NB4 (cell line): Measurements from ENCODE around the gene TMIE.

Experiments
- MAX ChIP-seq: IDR thresholded peaks from 2 replicates; pipeline ENCODE4 v1.6.1; 2011; ENCODE audit warnings: low read depth, low read length
- MYC ChIP-seq: IDR thresholded peaks from 2 replicates; pipeline ENCODE4 v1.6.1; 2011; ENCODE audit warnings: low read depth, low read length
- POLR2A ChIP-seq: IDR thresholded peaks from 2 replicates; pipeline ENCODE4 v1.6.1; 2011; ENCODE audit warnings: mild to moderate bottlenecking; ENCODE audit not compliant: insufficient read length; ENCODE audit errors: extremely low read depth
- TF ChIP-seq, protein P1 (sequence below): IDR thresholded peaks from one replicate; pipeline ENCODE4 v1.5.1; 2012; ENCODE audit warnings: low read depth, low read length

DNA sequence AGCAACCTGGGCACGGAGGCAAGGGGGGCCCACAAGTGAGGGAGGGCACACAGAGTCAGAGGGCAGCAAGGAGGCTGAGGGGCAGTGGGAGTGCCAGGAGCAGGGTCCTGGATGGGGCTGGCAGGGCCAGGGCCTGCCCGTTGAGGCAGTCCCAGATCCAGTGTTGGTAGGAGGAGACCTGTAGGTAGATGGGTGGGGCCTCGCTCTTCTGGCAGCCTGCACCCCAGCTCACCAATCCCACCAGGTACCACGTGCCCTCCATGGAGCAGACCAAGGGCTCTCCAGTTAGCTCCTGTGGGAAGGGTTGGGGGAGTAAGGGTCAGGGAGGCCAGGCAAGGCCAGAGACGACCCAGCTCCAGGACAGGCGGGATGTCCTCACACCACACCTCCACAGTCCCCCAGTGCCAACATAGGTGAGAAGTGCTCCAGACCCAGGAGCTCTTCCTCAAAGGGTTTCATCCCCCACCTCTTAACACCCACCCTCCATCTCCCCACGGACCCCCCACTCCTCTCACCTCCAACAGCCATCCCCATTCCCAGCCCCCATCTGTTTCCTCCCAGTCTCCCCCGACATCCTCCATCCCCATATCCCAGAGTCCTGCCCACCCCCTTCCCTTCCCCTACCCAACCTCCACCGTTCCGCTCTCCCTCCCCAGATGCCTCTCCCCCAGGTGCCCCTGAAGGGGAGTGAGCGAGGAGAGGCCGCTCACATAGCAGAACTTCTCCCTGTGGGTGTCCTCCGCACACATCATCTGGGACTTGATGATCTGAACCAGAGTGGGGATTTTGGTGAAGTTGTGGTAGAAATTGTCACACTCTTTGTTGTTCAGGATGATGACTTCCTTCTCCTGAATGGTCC is 11.2 kb downstream of the TMIE start:
- TF ChIP-seq, protein P1, sequence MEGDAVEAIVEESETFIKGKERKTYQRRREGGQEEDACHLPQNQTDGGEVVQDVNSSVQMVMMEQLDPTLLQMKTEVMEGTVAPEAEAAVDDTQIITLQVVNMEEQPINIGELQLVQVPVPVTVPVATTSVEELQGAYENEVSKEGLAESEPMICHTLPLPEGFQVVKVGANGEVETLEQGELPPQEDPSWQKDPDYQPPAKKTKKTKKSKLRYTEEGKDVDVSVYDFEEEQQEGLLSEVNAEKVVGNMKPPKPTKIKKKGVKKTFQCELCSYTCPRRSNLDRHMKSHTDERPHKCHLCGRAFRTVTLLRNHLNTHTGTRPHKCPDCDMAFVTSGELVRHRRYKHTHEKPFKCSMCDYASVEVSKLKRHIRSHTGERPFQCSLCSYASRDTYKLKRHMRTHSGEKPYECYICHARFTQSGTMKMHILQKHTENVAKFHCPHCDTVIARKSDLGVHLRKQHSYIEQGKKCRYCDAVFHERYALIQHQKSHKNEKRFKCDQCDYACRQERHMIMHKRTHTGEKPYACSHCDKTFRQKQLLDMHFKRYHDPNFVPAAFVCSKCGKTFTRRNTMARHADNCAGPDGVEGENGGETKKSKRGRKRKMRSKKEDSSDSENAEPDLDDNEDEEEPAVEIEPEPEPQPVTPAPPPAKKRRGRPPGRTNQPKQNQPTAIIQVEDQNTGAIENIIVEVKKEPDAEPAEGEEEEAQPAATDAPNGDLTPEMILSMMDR, result no peak
- no peak for TF ChIP-seq POLR2A
- no peak for TF ChIP-seq MAX
- TF ChIP-seq MYC, result no peak
